ENCODE data around the gene GSAP.

Gene GSAP

GRCh38 chr7:77308792-77309191, 107.4 kb downstream of the GSAP start:
- TF ChIP-seq CTCF (IDR thresholded peaks at IDR 0.05): no peak

GRCh38 chr7:77306231-77307067, 109.7 kb downstream of the GSAP start:
- no peak for TF ChIP-seq CTCF (IDR thresholded peaks at IDR 0.05)

DNA sequence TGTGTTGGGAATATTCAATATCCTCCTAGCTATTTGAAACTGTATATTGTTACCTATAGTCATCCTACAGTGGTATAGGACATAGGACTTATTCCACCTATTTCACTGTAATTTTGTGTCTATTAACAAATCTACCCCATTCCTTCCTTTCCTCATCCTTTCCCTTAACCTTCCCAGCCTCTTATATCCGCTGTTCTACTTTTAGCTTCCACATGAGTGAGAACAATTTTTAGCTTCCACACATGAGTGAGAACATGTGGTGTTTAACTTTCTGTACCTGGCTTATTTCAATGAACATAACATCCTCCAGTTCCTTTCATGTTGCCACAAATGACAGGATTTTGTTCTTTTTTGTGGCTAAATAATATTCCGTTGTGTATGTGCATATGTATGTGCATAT, 120.6 kb downstream of the GSAP start:
- no peak for TF ChIP-seq CTCF (IDR thresholded peaks at IDR 0.05)

GRCh38 chr7:77293046-77293445, 123.1 kb downstream of the GSAP start:
- TF ChIP-seq CTCF (IDR thresholded peaks at IDR 0.05): no peak

DNA sequence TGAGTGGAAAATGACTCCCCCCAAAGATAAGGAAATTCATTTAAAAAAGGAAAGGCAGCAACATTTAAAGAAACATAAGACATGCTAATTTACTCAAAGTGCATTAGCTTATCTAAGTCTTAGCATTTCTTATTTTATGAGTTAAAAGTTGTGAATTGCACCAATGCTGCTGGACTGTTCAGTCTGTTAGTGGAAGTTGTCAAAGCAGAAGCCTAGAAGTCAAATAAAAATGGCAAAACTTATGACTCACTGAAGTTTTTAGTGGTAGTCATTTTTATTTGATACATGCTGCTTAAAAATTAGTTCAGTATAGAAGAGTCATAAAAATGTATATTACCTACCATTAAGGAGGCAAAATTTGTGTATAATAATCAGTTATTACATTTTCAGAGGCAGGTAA, 125.7 kb downstream of the GSAP start:
- TF ChIP-seq CTCF (IDR thresholded peaks at IDR 0.05): no peak

- TF ChIP-seq CTCF (IDR thresholded peaks at IDR 0.05): no peak
These were observed 126.8 kb downstream of the GSAP start for GRCh38 chr7:77289387-77289786.

DNA sequence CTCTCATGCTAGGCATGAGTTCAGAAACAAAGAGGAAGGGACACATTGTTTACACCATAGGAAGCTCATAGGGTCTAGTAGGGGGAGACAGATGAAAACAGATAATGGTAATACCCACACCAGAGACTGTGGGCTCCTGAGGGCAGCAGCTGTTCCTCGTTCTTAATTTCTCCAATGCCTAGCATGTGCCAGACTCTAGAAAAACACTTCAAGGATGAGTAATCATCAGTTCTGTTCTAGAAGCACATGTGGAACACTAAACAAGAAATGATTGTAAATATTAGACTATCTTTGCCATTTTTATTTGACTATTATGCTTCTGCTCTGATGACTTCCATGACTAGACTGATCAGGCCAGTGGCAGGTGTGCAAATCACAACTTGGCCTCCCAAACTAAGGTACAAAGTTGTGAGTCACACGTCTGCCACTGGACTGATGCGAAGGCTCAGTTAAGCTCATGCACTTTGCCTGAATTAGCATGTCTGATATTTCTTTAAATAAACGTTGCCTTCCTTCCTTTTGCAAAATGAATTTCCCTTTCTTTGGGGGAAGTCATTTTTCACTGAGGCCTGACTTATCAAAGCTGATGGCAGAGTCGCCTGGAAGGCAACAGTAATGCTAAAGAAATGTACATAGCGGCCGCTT, 127.4 kb downstream of the GSAP start:
- no peak for TF ChIP-seq CTCF (IDR thresholded peaks at IDR 0.05)

All from LNCAP (cell line).